ENCODE measurements around the gene SERPINB10.
A peak's percentile ranks its signal among the peaks of the same experiment; 100 is the strongest.

SERPINB10 gene

DNA sequence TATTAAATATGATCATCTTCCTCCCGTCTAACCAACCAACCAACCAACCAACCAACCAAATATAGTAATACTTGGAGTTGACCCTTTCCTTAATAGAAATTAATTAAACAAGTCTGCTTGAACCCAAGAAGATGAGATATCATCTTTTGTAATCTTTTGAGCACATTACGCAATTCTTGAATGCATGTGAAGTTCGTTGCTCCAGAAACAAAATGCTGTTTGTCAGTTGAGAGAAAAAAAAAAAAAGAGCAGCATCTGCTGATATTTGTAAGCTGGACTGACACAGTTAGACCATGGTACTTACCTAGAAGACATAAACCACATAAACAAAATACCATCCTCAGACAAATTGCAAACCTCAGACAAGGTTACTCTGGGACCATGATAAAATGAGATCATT is 29.4 kb upstream of the SERPINB10 start:
- 0 out of 2 replicates have a peak, but pooled peaks cover 4% of the 10 kb centered on the region for H3K9me3 ChIP-seq
- H3K4me3 ChIP-seq, result no peak overlapping the region
- no peaks in the 10 kb centered on the region for H3K36me3 ChIP-seq
- H4K20me1 ChIP-seq, result no peaks in the 10 kb centered on the region
- no peaks in the 10 kb centered on the region for H3K27me3 ChIP-seq
- no peak overlapping the region for H3K4me2 ChIP-seq
- H3K4me1 ChIP-seq, result peaks cover 7% of the 10 kb centered on the region
- no peak; the same call in 1 of the 2 replicates for TF ChIP-seq Cebpa-rat (IDR thresholded peaks at IDR 0.05)
- no peak overlapping the region for H3K9ac ChIP-seq
- no peak overlapping the region for H3K27ac ChIP-seq

DNA sequence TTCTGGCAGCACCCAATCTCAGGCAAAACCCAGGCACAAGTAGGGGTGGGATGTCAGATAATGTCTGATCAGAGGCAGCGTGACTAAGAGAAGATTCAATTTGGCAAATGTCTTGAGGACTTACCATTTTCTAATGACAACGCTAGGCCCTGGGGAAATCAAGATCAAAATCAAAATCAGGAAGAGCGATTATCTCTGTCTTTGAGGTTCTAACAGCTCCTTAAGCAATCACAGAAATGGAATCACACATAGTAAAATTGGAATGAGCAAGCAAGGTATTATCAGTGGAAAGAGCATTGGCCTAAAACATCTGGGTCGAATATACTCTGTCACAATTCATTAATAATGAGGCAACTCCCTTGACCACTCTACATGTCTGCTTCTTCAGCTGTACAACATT is 28.8 kb upstream of the SERPINB10 start:
- no peak for TF ChIP-seq Cebpa-rat (IDR thresholded peaks at IDR 0.05)
- Histone ChIP-seq H3K27ac (no peak overlapping the region), H3K4me2 (no peak overlapping the region), H3K9me3 (0 out of 2 replicates have a peak, but pooled peaks cover 4% of the 10 kb centered on the region), H4K20me1 (no peaks in the 10 kb centered on the region), H3K4me1 (peaks cover 7% of the 10 kb centered on the region), H3K9ac (no peak overlapping the region), H3K4me3 (no peak overlapping the region), H3K27me3 (no peaks in the 10 kb centered on the region), H3K36me3 (no peaks in the 10 kb centered on the region)

DNA sequence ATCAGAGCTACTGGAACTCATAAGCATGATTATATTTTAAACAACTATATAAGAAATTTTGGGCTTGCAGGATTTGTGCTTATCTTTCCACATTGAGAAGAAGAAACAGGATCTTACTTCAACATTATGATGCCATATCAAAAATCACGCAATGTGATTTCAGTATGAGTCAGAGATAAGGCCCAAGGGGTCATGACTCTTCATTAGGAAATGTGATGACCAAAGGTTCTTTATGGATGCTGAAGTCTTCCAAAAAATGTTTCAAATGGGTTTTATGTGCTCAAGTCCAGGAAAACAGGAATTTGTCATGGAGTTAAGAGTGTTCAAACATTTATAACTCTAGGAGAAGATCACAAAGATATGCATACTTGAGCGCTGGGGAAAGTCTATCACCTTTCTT is 28.0 kb upstream of the SERPINB10 start:
- Histone ChIP-seq H3K9ac (no peak overlapping the region), H4K20me1 (no peaks in the 10 kb centered on the region), H3K4me1 (peaks cover 7% of the 10 kb centered on the region), H3K4me2 (no peak overlapping the region), H3K36me3 (no peaks in the 10 kb centered on the region), H3K27ac (no peak overlapping the region), H3K27me3 (no peaks in the 10 kb centered on the region), H3K9me3 (0 out of 2 replicates have a peak, but pooled peaks cover 4% of the 10 kb centered on the region), H3K4me3 (no peak overlapping the region)
- no peak for TF ChIP-seq Cebpa-rat (IDR thresholded peaks at IDR 0.05)

DNA sequence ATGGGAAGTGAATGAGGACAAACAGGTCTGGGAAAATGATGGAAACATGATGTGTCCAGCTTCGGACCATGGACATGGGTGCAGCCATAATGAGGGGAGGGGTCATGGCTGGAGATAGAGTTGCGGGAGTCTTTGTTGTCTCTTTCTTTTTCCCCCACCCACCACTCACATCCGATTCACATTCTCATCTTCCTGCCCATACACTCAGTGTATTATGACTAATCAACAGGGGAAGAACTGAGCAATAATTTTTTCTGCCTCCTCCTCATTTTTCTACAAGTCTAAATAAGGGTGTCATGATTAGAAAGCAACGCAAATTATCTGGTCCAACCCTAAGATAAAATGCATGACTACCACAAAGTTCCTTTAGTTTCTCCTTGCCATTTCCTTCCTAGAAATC is 25.9 kb upstream of the SERPINB10 start:
- Histone ChIP-seq H3K27me3 (no peaks in the 10 kb centered on the region), H3K4me2 (no peak overlapping the region), H3K4me3 (no peak overlapping the region), H4K20me1 (no peaks in the 10 kb centered on the region), H3K4me1 (peaks cover 7% of the 10 kb centered on the region), H3K27ac (no peak overlapping the region), H3K9me3 (no peaks in the 10 kb centered on the region), H3K9ac (no peak overlapping the region), H3K36me3 (no peaks in the 10 kb centered on the region)
- no peak for TF ChIP-seq Cebpa-rat (IDR thresholded peaks at IDR 0.05)

DNA sequence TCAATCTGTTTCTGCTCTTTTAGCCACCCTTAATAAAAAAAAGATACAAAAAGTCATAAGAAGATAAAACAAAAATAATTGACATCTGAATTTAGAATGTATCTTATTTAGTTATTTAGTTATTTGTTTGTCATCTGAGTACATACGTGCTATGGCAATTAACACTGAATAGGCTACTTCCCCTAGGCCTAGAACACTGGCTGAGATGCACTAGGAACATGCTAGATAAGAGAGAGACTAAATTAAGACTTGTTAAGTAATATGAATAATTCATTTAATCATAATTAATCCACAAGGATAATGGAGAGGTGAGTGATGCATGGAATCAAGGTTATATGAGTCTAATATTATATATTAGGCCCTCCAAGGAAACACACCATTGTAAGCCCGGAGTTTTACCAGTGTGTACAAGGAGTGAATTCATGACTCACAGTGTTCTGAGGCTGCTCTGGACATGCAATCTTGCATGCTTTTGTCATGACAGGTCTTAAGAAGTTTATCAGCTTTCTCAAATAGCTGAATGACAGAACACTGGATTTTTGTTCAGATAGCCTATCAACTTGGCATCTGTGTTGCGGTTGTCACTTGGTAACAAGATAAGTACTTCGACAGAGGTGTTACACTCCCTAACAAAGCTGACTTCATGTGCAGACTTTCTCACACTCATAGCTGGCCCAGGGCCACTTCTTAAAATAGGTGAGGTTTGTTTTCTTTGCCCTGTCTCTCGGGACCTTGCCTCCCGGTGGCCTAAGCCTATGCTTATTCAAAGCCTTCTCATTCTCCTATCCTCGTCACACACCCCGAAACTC is 25.2 kb upstream of the SERPINB10 start:
- Histone ChIP-seq H4K20me1 (no peaks in the 10 kb centered on the region), H3K27ac (no peak overlapping the region), H3K9me3 (no peaks in the 10 kb centered on the region), H3K27me3 (no peaks in the 10 kb centered on the region), H3K4me1 (peaks cover 7% of the 10 kb centered on the region), H3K9ac (no peak overlapping the region), H3K4me2 (peak overlapping the region; percentile 30), H3K4me3 (no peak overlapping the region), H3K36me3 (no peaks in the 10 kb centered on the region)
- TF ChIP-seq Cebpa-rat (IDR thresholded peaks at IDR 0.05), result no peak

DNA sequence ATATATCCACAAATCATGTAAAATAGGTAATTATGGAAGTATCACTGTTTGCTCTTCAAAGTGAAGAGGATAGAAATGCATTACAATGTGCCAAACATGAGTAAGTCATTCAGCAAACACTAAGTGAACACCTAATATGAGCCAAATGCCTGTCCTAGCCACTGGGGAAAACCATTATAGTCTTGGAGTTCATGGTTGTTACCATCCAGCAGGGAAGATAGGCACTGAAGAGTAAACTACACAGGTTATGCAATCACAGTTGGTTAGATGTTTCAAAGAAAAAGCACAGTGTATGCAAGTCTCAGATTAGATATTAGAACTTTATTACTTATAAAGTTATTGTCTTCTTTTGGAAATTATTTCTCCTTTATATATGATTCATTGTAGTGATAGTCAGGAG is 24.1 kb upstream of the SERPINB10 start:
- H3K27ac ChIP-seq, result no peak overlapping the region
- H3K27me3 ChIP-seq, result no peaks in the 10 kb centered on the region
- no peak for TF ChIP-seq Cebpa-rat (IDR thresholded peaks at IDR 0.05)
- no peaks in the 10 kb centered on the region for H3K9me3 ChIP-seq
- peaks cover 7% of the 10 kb centered on the region for H3K4me1 ChIP-seq
- no peaks in the 10 kb centered on the region for H4K20me1 ChIP-seq
- no peak overlapping the region for H3K4me3 ChIP-seq
- H3K36me3 ChIP-seq, result no peaks in the 10 kb centered on the region
- no peak overlapping the region for H3K9ac ChIP-seq
- H3K4me2 ChIP-seq, result no peak overlapping the region

DNA sequence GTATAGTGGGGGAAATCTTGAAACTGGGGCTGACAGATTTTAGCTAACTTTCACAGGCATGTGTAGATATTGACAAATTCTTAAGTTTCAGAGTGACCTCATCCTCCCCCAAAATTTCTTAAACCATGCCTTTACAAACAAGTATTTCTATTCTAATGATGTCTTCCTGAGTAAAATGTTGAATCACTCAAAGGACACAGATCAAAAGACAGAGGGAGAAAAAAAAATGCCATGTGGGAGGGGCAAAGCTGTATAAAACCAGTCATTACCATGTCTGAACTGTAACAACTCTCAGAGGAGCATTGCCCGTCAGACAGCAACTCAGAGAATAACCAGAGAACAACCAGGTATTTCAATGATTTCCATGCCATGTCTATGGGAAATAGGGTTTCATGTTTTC is 20.3 kb upstream of the SERPINB10 start, which contains the start of gene SERPINB2:
Gene SERPINB2, plus strand, starts transcription at position 282 of the 400 bp plus-strand sequence. CDS start 3,740 bp downstream, outside the sequence.
- H3K4me2 ChIP-seq, result no peak within 1 kb of the TSS
- H3K4me1 ChIP-seq, result peaks cover 7% of the 10 kb centered on the region
- no peak within 1 kb of the TSS for H3K4me3 ChIP-seq
- H3K36me3 ChIP-seq, result no peaks in the 10 kb centered on the region
- H3K27me3 ChIP-seq, result no peaks in the 10 kb centered on the region
- H3K9ac ChIP-seq, result no peak within 1 kb of the TSS
- H4K20me1 ChIP-seq, result no peaks in the 10 kb centered on the region
- H3K9me3 ChIP-seq, result no peaks in the 10 kb centered on the region
- TF ChIP-seq Cebpa-rat (IDR thresholded peaks at IDR 0.05), result no peak
- H3K27ac ChIP-seq, result no peak within 1 kb of the TSS

DNA sequence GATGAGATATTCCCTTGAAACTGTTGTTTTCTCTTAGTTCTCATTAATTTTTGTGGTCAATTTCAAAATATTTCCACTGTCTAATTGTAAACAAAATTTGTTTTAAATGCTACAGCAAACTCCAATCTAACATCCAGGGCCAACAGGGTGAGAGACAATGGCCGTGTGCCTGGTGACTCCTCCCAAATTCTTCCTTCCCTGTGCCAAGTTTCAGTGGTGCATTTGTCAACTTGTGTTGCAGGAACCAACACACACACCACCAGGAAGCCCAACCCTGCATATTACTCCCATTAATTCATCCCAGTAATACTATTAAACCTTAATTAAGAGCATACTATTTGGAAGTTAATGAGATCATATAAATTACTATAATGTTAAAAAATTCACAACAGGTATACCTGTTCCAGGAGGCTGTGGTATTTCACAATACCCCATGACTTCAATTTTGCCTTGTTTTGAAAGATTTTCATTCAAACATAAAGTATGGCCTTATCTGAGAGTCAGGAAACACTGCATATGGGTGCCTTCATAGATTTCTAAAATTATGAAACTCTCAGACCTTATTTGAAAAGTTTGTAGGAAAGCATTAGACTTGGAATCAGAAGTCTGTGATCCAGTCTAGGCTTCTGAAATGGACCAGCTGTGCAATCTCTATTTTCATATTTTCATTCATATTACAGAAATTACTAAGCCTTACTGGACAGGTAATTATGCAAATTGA is 19.1 kb upstream of the SERPINB10 start:
- Histone ChIP-seq H3K9ac (no peak overlapping the region), H3K27me3 (no peaks in the 10 kb centered on the region), H3K4me3 (no peak overlapping the region), H3K4me1 (no peaks in the 10 kb centered on the region), H3K36me3 (no peaks in the 10 kb centered on the region), H3K27ac (no peak overlapping the region), H4K20me1 (no peaks in the 10 kb centered on the region), H3K4me2 (no peak overlapping the region), H3K9me3 (no peaks in the 10 kb centered on the region)
- no peak for TF ChIP-seq Cebpa-rat (IDR thresholded peaks at IDR 0.05)

DNA sequence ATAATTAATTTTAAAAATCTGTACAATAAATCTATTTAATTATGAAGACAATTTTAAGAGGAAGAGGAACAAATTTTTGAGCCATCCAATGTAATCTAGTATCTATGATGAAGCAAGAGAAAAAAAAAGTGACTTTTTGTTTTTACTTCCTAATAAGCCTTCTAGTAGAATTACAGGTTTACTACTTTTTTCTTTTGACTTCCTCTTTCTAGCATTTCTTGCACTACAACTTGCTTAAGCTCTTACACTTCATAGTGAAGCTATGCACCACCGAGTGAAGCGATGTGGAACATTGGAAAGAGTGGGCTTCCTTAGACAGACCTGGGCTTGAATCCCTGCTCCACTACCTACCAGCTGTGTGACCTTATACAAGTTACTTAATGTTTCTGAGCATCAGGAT is 18.1 kb upstream of the SERPINB10 start:
- H3K4me2 ChIP-seq, result no peak overlapping the region
- H4K20me1 ChIP-seq, result no peaks in the 10 kb centered on the region
- no peaks in the 10 kb centered on the region for H3K4me1 ChIP-seq
- no peak for TF ChIP-seq Cebpa-rat (IDR thresholded peaks at IDR 0.05)
- no peak overlapping the region for H3K4me3 ChIP-seq
- H3K9me3 ChIP-seq, result no peaks in the 10 kb centered on the region
- no peak overlapping the region for H3K9ac ChIP-seq
- no peak overlapping the region for H3K27ac ChIP-seq
- H3K36me3 ChIP-seq, result no peaks in the 10 kb centered on the region
- no peaks in the 10 kb centered on the region for H3K27me3 ChIP-seq

Measured in BLaER1 (cell line).